Neural crest cell (in vitro differentiated cells): ENCODE measurements around the gene GABRP. TPM values are rescaled to one million over a fixed set of nuclear protein-coding genes. Genes with fewer than 3 reads are reported as not detected.
A peak's percentile ranks its signal among the peaks of the same experiment; 100 is the strongest.

Source experiments
- DNase-seq: peaks from one replicate; pipeline ENCODE4 v3.0.0; 2021; ENCODE audit warnings: low read depth, mixed read lengths, low spot score
- H3K27ac Mint-ChIP-seq: one replicate; pipeline ENCODE4 v1.8.0; 2021; ENCODE audit warnings: mild to moderate bottlenecking, mixed read lengths; ENCODE audit not compliant: unreplicated experiment
- H3K27me3 Mint-ChIP-seq: 2 replicates; pipeline ENCODE4 v1.8.0; 2021; ENCODE audit warnings: low read depth, mild to moderate bottlenecking, mixed read lengths
- H3K36me3 Mint-ChIP-seq: 2 replicates; pipeline ENCODE4 v1.8.0; 2021; ENCODE audit warnings: low read depth, mild to moderate bottlenecking, mixed read lengths
- H3K4me1 Mint-ChIP-seq: 2 replicates; pipeline ENCODE4 v1.8.0; 2021; ENCODE audit warnings: mixed read lengths
- H3K4me3 Mint-ChIP-seq: one replicate; pipeline ENCODE4 v1.8.0; 2021; ENCODE audit warnings: mild to moderate bottlenecking, mixed read lengths
- H3K9me3 Mint-ChIP-seq: 2 replicates; pipeline ENCODE4 v1.8.0; 2021; ENCODE audit warnings: mixed read lengths
- CTCF ChIP-seq: fragments of 200-600 bp; sonication (generic); conservative IDR thresholded peaks from 2 replicates; pipeline ENCODE4 v1.5.0; 2021; ENCODE audit warnings: antibody characterized with exemption, mild to moderate bottlenecking
- total RNA-seq: library from RNA; stranded (reverse); gene quantifications from 2 replicates; pipeline ENCODE4 v1.2.1, GENCODE V29; 2021

Gene GABRP
- total RNA-seq, 1 donor from 2014 or later: not detected

DNA sequence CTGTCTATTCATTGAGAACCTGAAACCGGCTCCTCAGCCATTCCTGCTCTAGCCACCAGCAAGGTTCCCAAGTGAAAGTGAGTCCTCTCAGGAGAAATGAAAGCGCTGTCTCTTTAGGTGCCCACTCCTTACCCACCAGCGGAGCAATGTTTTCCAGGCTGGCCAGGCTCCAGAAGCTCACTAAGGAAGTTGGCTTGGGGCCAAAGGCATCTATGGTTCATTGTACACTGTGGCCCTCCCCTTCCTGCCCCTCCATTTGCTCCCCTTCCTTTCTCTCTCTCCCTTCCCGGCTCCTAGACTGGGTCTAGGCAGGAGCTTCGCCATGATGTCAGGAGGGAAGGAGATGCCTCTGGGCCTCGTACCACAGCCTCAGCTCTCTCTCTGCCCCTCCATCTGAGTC lies 1.1 kb upstream of the GABRP start:
- peaks cover 5% of the 10 kb centered on the region for H3K9me3 Mint-ChIP-seq
- H3K36me3 Mint-ChIP-seq: no peaks in the 10 kb centered on the region
- no peak for TF ChIP-seq CTCF
- no peaks in the 10 kb centered on the region for H3K4me1 Mint-ChIP-seq
- no peaks in the 10 kb centered on the region for H3K27me3 Mint-ChIP-seq
- DNase-seq: no peak
- H3K27ac Mint-ChIP-seq: no peak overlapping the region
- no peak overlapping the region for H3K4me3 Mint-ChIP-seq

DNA sequence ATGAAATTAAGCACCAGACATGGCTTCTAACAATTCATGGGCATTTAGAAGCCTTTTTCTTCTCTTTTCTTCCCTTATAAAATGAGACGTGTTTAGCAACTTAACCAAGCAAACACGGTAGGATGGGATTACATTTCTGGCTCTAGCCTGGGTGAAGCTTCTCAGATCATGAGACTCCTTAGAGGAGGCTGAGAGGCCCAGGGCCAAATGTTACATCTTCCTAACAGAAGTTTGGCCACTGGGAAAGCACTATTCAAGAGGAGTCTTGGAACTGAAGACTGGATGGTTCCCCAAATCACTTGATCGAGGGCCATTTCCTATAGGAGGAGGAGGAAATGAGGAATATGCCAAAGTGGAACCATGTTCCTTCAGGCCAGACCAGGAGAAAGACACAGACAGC lies 1.9 kb downstream of the GABRP start:
- Mint-ChIP-seq H3K27me3 (no peaks in the 10 kb centered on the region), H3K4me1 (no peaks in the 10 kb centered on the region)

DNA sequence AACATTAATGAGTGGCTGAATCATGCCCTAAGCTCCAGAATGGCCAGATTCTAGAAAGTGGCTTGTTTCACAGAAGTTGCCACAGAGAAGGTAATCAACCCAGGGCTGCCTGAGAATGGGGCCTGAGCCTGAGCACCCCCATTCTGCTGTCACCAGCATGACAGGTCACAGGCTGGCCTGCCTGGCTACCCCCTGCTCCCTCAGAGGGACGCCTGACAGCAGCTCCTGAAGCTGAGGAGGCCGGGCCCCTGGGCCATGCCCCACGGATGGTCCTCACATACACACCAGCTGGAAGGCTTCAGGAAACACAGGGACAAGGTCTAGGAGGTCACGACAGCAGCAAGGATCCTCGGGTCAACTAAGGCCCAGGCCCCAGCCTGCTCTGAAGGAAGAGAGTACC lies 3.7 kb downstream of the GABRP start:
- H3K27ac Mint-ChIP-seq: no peak overlapping the region

More for the DNA sequence above, 1.9 kb downstream of the GABRP start:
- Mint-ChIP-seq H3K4me3 (no peak overlapping the region), H3K9me3 (peaks cover 4% of the 10 kb centered on the region), H3K36me3 (no peaks in the 10 kb centered on the region), H3K27ac (no peak overlapping the region)
- DNase-seq: no peak
- TF ChIP-seq CTCF: no peak

GRCh38 chr5:170788626-170789304 lies 5.2 kb downstream of the GABRP start:
- TF ChIP-seq CTCF: no peak
- Mint-ChIP-seq H3K9me3 (no peaks in the 10 kb centered on the region), H3K4me3 (no peak overlapping the region), H3K36me3 (no peaks in the 10 kb centered on the region), H3K27ac (no peak overlapping the region), H3K27me3 (no peaks in the 10 kb centered on the region), H3K4me1 (peaks cover 4% of the 10 kb centered on the region)
- DNase-seq: no peak

More for the DNA sequence above, 3.7 kb downstream of the GABRP start:
- H3K27me3 Mint-ChIP-seq: no peaks in the 10 kb centered on the region
- H3K4me1 Mint-ChIP-seq: peaks cover 4% of the 10 kb centered on the region
- no peaks in the 10 kb centered on the region for H3K9me3 Mint-ChIP-seq
- no peak for TF ChIP-seq CTCF
- H3K36me3 Mint-ChIP-seq: no peaks in the 10 kb centered on the region
- H3K4me3 Mint-ChIP-seq: no peak overlapping the region
- no peak for DNase-seq

DNA sequence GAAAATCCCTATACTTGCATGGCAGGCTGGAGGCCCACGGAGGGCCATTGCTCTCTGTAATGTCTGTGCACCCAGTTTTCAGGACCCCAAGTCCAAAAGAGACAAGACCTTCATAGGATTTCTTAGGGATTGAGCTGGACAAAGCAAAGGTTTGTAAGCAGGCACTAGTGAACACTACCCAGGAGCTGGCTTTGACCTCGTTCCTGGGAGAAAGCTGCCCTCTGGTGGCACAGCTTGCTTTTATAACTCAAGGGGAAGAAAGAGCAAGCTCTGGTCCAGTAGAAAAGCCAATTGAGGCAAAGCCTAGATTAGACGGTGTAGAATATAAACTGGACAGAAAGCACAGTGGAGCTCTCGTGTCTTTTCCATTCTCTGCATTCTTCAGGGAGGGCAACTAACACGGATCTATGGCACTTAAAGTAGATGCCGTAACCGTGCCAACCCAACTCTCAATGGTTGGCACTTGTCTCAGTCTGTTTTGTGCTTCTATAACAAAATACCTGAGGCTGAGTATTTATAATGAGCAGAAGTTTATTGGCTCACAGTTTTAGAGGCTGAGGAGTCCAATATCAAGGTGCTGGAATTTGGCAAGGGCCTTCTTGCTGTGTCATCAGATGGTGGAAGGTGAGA lies 7.9 kb downstream of the GABRP start:
- no peaks in the 10 kb centered on the region for H3K36me3 Mint-ChIP-seq
- DNase-seq: peak; percentile 70
- H3K4me1 Mint-ChIP-seq: peaks cover 4% of the 10 kb centered on the region
- no peak overlapping the region for H3K27ac Mint-ChIP-seq
- H3K27me3 Mint-ChIP-seq: no peaks in the 10 kb centered on the region
- H3K9me3 Mint-ChIP-seq: no peaks in the 10 kb centered on the region
- H3K4me3 Mint-ChIP-seq: no peak overlapping the region
- TF ChIP-seq CTCF: peak; percentile 76
